Liver (tissue), 9 donors: ENCODE measurements around the gene TBCD. TPM values are rescaled to one million over a fixed set of nuclear protein-coding genes. Genes with fewer than 3 reads are reported as not detected.

Experiments
- DNase-seq: peaks from one replicate; pipeline ENCODE4 v3.0.0-alpha.2; 2017; ENCODE audit warnings: low spot score
- H3K27ac ChIP-seq, 2 donors: one replicate each; pipeline ENCODE4 v1.7.0; 2013; ENCODE audit warnings: inconsistent platforms in 2 of 2, low read length in 2 of 2, control low read depth in 1 of 2, low read depth in 1 of 2, mild to moderate bottlenecking in 1 of 2
- H3K27me3 ChIP-seq, 4 donors: one replicate each; pipeline versions ENCODE4 v1.6.1 to v1.7.0; 2013; ENCODE audit warnings: low read length in 3 of 4, inconsistent platforms in 1 of 4, mild to moderate bottlenecking in 1 of 4, moderate library complexity in 1 of 4; ENCODE audit not compliant: control insufficient read depth in 4 of 4, insufficient read depth in 4 of 4
- H3K36me3 ChIP-seq, 4 donors: one replicate each; pipeline versions ENCODE4 v1.6.1 to v1.7.0; 2013; ENCODE audit warnings: low read length in 3 of 4, mild to moderate bottlenecking in 3 of 4, low read depth in 1 of 4, moderate library complexity in 1 of 4; ENCODE audit not compliant: control insufficient read depth in 4 of 4, insufficient read depth in 3 of 4
- H3K4me1 ChIP-seq, 4 donors: one replicate each; pipeline versions ENCODE4 v1.6.1 to v1.7.0; 2013; ENCODE audit warnings: low read length in 3 of 4, mild to moderate bottlenecking in 3 of 4, moderate library complexity in 1 of 4; ENCODE audit not compliant: control insufficient read depth in 4 of 4, insufficient read depth in 4 of 4
- H3K4me3 ChIP-seq, 3 donors: one replicate each; pipeline versions ENCODE4 v1.6.1 to v1.7.0; 2013; ENCODE audit warnings: low read length in 3 of 3, control low read depth in 1 of 3, low read depth in 1 of 3, mild to moderate bottlenecking in 1 of 3
- H3K9ac ChIP-seq, 2 donors: one replicate each; pipeline ENCODE4 v1.7.0; 2013; ENCODE audit warnings: low read length in 2 of 2, mild to moderate bottlenecking in 2 of 2, moderate library complexity in 2 of 2, control low read depth in 1 of 2, low read depth in 1 of 2
- H3K9me3 ChIP-seq, 4 donors: one replicate each; pipeline versions ENCODE4 v1.6.1 to v1.7.0; 2013; ENCODE audit warnings: low read length in 3 of 4; ENCODE audit not compliant: control insufficient read depth in 4 of 4
- EGR1 ChIP-seq, 2 donors: IDR thresholded peaks; 2 replicates each; pipeline ENCODE4 v1.6.1; 2016 to 2018; ENCODE audit warnings: antibody characterized with exemption in 2 of 2, low read depth in 2 of 2
- FOXA1 ChIP-seq: IDR thresholded peaks from 2 replicates; pipeline ENCODE4 v1.6.1; 2016; ENCODE audit warnings: antibody characterized with exemption
- FOXA2 ChIP-seq: IDR thresholded peaks from 2 replicates; pipeline ENCODE4 v1.6.1; 2016; ENCODE audit warnings: antibody characterized with exemption
- GABPA ChIP-seq, 2 donors: IDR thresholded peaks in 1 of 2; conservative IDR thresholded peaks in 1 of 2; 2 replicates each; pipeline ENCODE4 v1.6.1; 2016; ENCODE audit warnings: antibody characterized with exemption in 2 of 2, mild to moderate bottlenecking in 1 of 2, moderate library complexity in 1 of 2
- HNF4A ChIP-seq, 2 donors: conservative IDR thresholded peaks; 2 replicates each; pipeline ENCODE4 v1.6.1; 2016; ENCODE audit warnings: antibody characterized with exemption in 2 of 2, mild to moderate bottlenecking in 2 of 2
- HNF4G ChIP-seq: IDR thresholded peaks from 2 replicates; pipeline ENCODE4 v1.6.1; 2016; ENCODE audit warnings: antibody characterized with exemption
- JUND ChIP-seq, 2 donors: IDR thresholded peaks; 2 replicates each; pipeline ENCODE4 v1.6.1; 2016; ENCODE audit warnings: antibody characterized with exemption in 2 of 2
- NR2F2 ChIP-seq: IDR thresholded peaks from 2 replicates; pipeline ENCODE4 v1.6.1; 2016; ENCODE audit warnings: antibody characterized with exemption
- RAD21 ChIP-seq, 2 donors: IDR thresholded peaks; 2 replicates each; pipeline ENCODE4 v1.6.1; 2016; ENCODE audit warnings: antibody characterized with exemption in 2 of 2, mild to moderate bottlenecking in 2 of 2
- RXRA ChIP-seq, 2 donors: IDR thresholded peaks; 2 replicates each; pipeline ENCODE4 v1.6.1; 2017 to 2018; ENCODE audit warnings: antibody characterized with exemption in 2 of 2, mild to moderate bottlenecking in 1 of 2
- SP1 ChIP-seq: IDR thresholded peaks from 2 replicates; pipeline ENCODE4 v1.6.1; 2018; ENCODE audit warnings: antibody characterized with exemption, mild to moderate bottlenecking
- TAF1 ChIP-seq: conservative IDR thresholded peaks from 2 replicates; pipeline ENCODE4 v1.6.1; 2016; ENCODE audit warnings: antibody characterized with exemption, mild to moderate bottlenecking
- YY1 ChIP-seq: IDR thresholded peaks from 2 replicates; pipeline ENCODE4 v1.6.1; 2016; ENCODE audit warnings: antibody characterized with exemption, mild to moderate bottlenecking
- whole genome bisulfite sequencing: extraction: QIAGEN DNeasy Blood & Tissue Kit; methylation state at CpG from one replicate; pipeline ENCODE4 v1.1.7; 2013; 5-methylcytosine and 5-hydroxymethylcytosine counted together
- polyA plus RNA-seq, 2 donors: library from polyadenylated mRNA; stranded (reverse) in 1 of 2; unstranded in 1 of 2; fragments of 200-250 nt in 1 of 2; fragments of >200 nt in 1 of 2; fragmentation: Nextera tagmentation in 1 of 2; extraction: Ambion mirVana in 1 of 2; gene quantifications; one replicate each; pipeline versions ENCODE4 v1.2.1 to v1.2.3, GENCODE V29; 2013 to 2015
- total RNA-seq, 2 donors: library from RNA; depleted of rRNA; stranded (reverse); fragments of >200 nt; gene quantifications; one replicate each; pipeline ENCODE4 v1.2.3, GENCODE V29; 2014
- TF ChIP-seq, protein P1 (sequence below): fragments of 150-350 bp; IDR thresholded peaks from 2 replicates; pipeline ENCODE4 v1.5.1; 2017; ENCODE audit warnings: improper control_type of control experiment, low read depth, low read length; ENCODE audit not compliant: missing input control
- TF ChIP-seq, protein P2 (sequence below): IDR thresholded peaks from 2 replicates; pipeline ENCODE4 v1.6.1; 2016; ENCODE audit warnings: antibody characterized with exemption
- TF ChIP-seq, protein P3 (sequence below): IDR thresholded peaks from 2 replicates; pipeline ENCODE4 v1.6.1; 2016; ENCODE audit warnings: antibody characterized with exemption, mild to moderate bottlenecking
- TF ChIP-seq, protein P4 (sequence below): IDR thresholded peaks from 2 replicates; pipeline ENCODE4 v1.6.1; 2016; ENCODE audit warnings: antibody characterized with exemption
- TF ChIP-seq, protein P5 (sequence below): IDR thresholded peaks from 2 replicates; pipeline ENCODE4 v1.6.1; 2016; ENCODE audit warnings: antibody characterized with exemption
- donor health status: healthy.
- donor health status: healthy.
- donor health status: healthy.
- donor health status: healthy.
- donor health status: healthy.

Gene TBCD
- total and polyA plus RNA-seq, 4 donors, result 29.8 to 42.2 (median 33.0) TPM

DNA sequence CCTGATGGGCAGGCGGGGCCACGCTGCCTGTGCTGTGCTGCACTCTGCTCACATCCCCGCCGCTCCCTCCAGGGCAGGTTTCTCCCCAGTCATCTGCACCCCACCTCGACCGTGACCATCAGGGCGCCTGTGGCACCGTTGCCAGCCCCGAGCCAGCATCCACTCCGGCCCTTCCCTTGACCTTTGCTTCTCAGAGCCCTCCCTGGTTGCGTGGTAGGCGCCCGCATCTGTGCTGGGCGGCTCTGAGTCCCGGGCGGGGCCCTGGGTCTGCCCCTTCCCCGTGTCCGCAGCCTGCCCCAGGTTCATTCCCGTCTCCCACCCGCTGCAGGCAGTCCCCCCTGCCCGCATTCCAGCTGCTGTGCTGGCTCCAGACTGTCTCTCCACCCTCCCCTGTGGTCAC lies 54.8 kb downstream of the TBCD start:
- Histone ChIP-seq H3K36me3 (peaks cover 0 to 28% (median 2%) of the 10 kb centered on the region in 4 donors), H3K27ac (no peak overlapping the region), H3K9ac (no peak overlapping the region), H3K27me3 (no peaks in the 10 kb centered on the region), H3K4me1 (no peaks in the 10 kb centered on the region), H3K9me3 (no peaks in the 10 kb centered on the region), H3K4me3 (no peak overlapping the region)
- 96% methylated on average over 21 of the region's 21 CpGs for WGBS
- TF ChIP-seq, protein P1, sequence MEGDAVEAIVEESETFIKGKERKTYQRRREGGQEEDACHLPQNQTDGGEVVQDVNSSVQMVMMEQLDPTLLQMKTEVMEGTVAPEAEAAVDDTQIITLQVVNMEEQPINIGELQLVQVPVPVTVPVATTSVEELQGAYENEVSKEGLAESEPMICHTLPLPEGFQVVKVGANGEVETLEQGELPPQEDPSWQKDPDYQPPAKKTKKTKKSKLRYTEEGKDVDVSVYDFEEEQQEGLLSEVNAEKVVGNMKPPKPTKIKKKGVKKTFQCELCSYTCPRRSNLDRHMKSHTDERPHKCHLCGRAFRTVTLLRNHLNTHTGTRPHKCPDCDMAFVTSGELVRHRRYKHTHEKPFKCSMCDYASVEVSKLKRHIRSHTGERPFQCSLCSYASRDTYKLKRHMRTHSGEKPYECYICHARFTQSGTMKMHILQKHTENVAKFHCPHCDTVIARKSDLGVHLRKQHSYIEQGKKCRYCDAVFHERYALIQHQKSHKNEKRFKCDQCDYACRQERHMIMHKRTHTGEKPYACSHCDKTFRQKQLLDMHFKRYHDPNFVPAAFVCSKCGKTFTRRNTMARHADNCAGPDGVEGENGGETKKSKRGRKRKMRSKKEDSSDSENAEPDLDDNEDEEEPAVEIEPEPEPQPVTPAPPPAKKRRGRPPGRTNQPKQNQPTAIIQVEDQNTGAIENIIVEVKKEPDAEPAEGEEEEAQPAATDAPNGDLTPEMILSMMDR, result no peak
- TF ChIP-seq YY1 (no peak), FOXA2 (no peak), RAD21 (IDR thresholded peaks at IDR 0.05) (no peak), SP1 (no peak), TAF1 (no peak), JUND (IDR thresholded peaks at IDR 0.05) (no peak), RXRA (IDR thresholded peaks at IDR 0.05) (no peak), HNF4A (conservative IDR thresholded peaks at IDR 0.05) (no peak), GABPA (IDR thresholded peaks at IDR 0.05 in 1 of 2, conservative IDR thresholded peaks at IDR 0.05 in 1 of 2) (no peak), NR2F2 (no peak), FOXA1 (no peak), EGR1 (IDR thresholded peaks at IDR 0.05; ENCODE audit: low read depth in 2 of 2) (no peak)
- TF ChIP-seq, protein P2, sequence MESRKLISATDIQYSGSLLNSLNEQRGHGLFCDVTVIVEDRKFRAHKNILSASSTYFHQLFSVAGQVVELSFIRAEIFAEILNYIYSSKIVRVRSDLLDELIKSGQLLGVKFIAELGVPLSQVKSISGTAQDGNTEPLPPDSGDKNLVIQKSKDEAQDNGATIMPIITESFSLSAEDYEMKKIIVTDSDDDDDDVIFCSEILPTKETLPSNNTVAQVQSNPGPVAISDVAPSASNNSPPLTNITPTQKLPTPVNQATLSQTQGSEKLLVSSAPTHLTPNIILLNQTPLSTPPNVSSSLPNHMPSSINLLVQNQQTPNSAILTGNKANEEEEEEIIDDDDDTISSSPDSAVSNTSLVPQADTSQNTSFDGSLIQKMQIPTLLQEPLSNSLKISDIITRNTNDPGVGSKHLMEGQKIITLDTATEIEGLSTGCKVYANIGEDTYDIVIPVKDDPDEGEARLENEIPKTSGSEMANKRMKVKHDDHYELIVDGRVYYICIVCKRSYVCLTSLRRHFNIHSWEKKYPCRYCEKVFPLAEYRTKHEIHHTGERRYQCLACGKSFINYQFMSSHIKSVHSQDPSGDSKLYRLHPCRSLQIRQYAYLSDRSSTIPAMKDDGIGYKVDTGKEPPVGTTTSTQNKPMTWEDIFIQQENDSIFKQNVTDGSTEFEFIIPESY, result no peak
- TF ChIP-seq, protein P3, sequence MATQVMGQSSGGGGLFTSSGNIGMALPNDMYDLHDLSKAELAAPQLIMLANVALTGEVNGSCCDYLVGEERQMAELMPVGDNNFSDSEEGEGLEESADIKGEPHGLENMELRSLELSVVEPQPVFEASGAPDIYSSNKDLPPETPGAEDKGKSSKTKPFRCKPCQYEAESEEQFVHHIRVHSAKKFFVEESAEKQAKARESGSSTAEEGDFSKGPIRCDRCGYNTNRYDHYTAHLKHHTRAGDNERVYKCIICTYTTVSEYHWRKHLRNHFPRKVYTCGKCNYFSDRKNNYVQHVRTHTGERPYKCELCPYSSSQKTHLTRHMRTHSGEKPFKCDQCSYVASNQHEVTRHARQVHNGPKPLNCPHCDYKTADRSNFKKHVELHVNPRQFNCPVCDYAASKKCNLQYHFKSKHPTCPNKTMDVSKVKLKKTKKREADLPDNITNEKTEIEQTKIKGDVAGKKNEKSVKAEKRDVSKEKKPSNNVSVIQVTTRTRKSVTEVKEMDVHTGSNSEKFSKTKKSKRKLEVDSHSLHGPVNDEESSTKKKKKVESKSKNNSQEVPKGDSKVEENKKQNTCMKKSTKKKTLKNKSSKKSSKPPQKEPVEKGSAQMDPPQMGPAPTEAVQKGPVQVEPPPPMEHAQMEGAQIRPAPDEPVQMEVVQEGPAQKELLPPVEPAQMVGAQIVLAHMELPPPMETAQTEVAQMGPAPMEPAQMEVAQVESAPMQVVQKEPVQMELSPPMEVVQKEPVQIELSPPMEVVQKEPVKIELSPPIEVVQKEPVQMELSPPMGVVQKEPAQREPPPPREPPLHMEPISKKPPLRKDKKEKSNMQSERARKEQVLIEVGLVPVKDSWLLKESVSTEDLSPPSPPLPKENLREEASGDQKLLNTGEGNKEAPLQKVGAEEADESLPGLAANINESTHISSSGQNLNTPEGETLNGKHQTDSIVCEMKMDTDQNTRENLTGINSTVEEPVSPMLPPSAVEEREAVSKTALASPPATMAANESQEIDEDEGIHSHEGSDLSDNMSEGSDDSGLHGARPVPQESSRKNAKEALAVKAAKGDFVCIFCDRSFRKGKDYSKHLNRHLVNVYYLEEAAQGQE, result no peak
- TF ChIP-seq, protein P4, sequence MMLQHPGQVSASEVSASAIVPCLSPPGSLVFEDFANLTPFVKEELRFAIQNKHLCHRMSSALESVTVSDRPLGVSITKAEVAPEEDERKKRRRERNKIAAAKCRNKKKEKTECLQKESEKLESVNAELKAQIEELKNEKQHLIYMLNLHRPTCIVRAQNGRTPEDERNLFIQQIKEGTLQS, result no peak
- TF ChIP-seq, protein P5, sequence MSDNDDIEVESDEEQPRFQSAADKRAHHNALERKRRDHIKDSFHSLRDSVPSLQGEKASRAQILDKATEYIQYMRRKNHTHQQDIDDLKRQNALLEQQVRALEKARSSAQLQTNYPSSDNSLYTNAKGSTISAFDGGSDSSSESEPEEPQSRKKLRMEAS, result no peak
- no peak for DNase-seq

DNA sequence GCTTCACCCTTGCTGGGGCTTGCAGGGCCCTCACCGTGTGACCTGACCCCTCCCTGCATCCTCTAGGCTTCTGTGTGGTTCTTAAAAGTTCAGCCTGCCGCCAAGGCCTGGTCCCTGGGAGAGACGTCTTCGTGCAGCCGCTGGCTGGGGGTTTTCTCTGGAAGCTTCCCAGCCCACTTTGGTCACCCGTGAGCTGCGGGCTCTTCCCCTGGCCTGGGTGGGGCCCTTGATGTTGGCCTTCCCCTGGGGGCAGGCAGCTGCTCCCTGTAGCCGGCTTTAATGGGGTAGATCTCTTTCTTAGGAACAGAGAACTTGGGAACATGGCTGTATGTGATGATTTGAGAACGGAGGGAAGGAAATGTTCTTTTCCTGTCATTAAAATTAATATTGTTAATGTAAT lies 55.2 kb downstream of the TBCD start:
- Histone ChIP-seq H3K27me3 (no peaks in the 10 kb centered on the region), H3K27ac (no peak overlapping the region)
- TF ChIP-seq NR2F2 (no peak), HNF4G (no peak), TAF1 (no peak), HNF4A (conservative IDR thresholded peaks at IDR 0.05) (no peak), RAD21 (IDR thresholded peaks at IDR 0.05) (no peak), EGR1 (IDR thresholded peaks at IDR 0.05; ENCODE audit: low read depth in 2 of 2) (no peak), GABPA (IDR thresholded peaks at IDR 0.05 in 1 of 2, conservative IDR thresholded peaks at IDR 0.05 in 1 of 2) (no peak), JUND (IDR thresholded peaks at IDR 0.05) (no peak), RXRA (IDR thresholded peaks at IDR 0.05) (no peak), FOXA2 (no peak), FOXA1 (no peak), YY1 (no peak), SP1 (no peak)
- TF ChIP-seq, protein P5, result no peak
- TF ChIP-seq, protein P1, result no peak
- TF ChIP-seq, protein P4, result no peak

More for the DNA sequence above, 55.2 kb downstream of the TBCD start:
- no peak overlapping the region for H3K4me3 ChIP-seq
- H3K9ac ChIP-seq, result no peak overlapping the region
- no peaks in the 10 kb centered on the region for H3K9me3 ChIP-seq
- 92% methylated on average over 9 of the region's 9 CpGs for WGBS
- peaks cover 0 to 33% (median 3%) of the 10 kb centered on the region in 4 donors for H3K36me3 ChIP-seq
- no peaks in the 10 kb centered on the region for H3K4me1 ChIP-seq
- DNase-seq, result no peak
